HAP-1 (cell line): ENCODE data around the gene CFAP70.
A peak's percentile ranks its signal among the peaks of the same experiment; 100 is the strongest.
"Not testable (repeated sequence)": the region's sequence is repeated elsewhere in the genome, so short reads cannot be mapped to it uniquely, and the experiment has no call there.

Experiments
- DNase-seq, 2 experiments: peaks; one replicate each; pipeline ENCODE4 v3.0.0-alpha.2; 2016 to 2020; ENCODE audit warnings: low spot score in 2 of 2
- H3K27me3 ChIP-seq: fragments of 250-450 bp; sonication (Bioruptor Pico); 2 replicates; pipeline ENCODE4 v1.5.1; 2020; ENCODE audit warnings: low read depth, mild to moderate bottlenecking, moderate library complexity
- H3K36me3 ChIP-seq: fragments of 250-450 bp; sonication (Bioruptor Pico); replicated peaks from 2 replicates; pipeline ENCODE4 v1.5.1; 2020; ENCODE audit warnings: mild to moderate bottlenecking
- H3K4me1 ChIP-seq: fragments of 250-450 bp; sonication (Bioruptor Pico); 2 replicates; pipeline ENCODE4 v1.5.1; 2020; ENCODE audit warnings: mild to moderate bottlenecking
- H3K4me3 ChIP-seq: fragments of 250-450 bp; sonication (Bioruptor Pico); 2 replicates; pipeline ENCODE4 v1.5.1; 2020; ENCODE audit warnings: mild to moderate bottlenecking, moderate library complexity
- H3K9me3 ChIP-seq: fragments of 250-450 bp; sonication (Bioruptor Pico); 2 replicates; pipeline ENCODE4 v1.5.1; 2020; ENCODE audit warnings: mild to moderate bottlenecking, moderate library complexity
- in situ Hi-C: fragments of 300-500 bp; cut with MboI; formaldehyde crosslinking; loops from 3 replicates; pipeline ENCODE4 v1.14.3; 2020; ENCODE audit warnings: low sequenced_read_pairs, inconsistent platforms, mixed read lengths

The CFAP70 gene

DNA sequence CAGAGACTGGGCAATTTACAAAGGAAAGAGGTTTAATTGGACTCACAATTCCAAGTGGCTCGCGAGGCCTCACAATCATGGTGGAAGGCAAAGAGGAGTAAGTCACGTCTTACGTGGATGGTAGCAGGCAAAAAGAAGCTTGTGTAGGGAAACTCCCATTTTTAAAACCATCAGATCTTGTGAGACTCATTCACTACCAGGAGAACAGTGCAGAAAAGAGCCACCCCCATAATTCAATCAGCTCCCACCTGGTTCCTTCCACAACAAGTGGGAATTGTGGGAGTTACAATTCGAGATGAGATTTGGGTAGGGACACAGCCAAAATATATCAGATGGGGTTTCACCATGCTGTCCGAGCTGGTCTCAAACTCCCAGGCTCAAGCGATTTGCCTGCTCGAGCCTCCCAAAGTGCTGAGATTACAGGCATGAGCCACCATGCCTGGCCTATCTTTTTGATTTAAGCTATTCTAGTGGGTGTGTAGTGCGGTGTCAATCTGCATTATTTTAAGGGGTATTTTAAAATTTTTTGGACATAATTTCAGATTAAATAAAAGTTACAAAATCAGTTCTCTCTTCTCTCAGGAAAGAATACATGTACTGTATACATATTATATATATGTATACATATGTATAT, 97.2 kb downstream of the CFAP70 start:
- no peaks in the 10 kb centered on the region for H3K36me3 ChIP-seq
- no peaks in the 10 kb centered on the region; the same call in 1 of the 2 replicates for H3K4me1 ChIP-seq
- H3K4me3 ChIP-seq: no peak overlapping the region
- H3K27me3 ChIP-seq: no peaks in the 10 kb centered on the region
- no peaks in the 10 kb centered on the region for H3K9me3 ChIP-seq
- in situ Hi-C loops: no loop called here
- DNase-seq: no peak

DNA sequence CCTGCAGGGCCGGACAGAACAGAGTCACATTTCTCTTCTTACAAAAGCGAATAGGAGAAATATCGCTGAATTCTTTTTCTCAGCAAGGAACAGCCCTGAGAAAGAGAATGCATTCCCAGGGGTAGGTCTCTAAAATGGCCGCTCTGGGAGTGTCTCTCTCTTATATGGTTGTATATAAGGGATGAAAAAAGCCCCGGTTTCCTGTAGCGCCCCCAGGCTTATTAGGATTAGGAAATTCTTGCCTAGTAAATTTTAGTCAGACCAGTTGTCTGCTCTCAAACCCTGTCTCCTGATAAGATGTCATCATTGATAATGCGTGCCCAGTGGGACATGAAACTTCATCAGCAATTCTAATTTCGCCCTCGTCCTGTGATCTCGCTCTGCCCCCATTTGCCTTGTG, 100.1 kb downstream of the CFAP70 start:
- H3K36me3 ChIP-seq, H3K27me3 ChIP-seq, H3K4me3 ChIP-seq, in situ Hi-C loops, H3K4me1 ChIP-seq, H3K9me3 ChIP-seq: not testable (repeated sequence)
- peak in 1 of 2 experiments; percentile 31 for DNase-seq

DNA sequence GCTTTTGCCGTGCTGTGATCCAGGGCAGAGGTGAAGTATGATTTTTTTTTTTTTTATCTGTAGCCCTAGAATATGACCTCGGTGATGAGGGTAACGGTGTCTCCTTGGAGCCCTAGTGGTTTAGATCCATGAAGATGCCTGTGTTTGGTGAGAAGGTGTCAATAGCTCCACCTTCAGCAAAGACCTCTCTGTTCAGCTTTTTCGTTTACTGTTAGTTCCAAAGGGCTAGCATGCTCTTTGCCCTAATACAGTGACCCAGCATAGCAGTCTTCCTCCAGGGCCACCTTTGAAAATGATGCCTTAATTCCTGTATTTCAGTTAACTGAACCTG, 105.5 kb downstream of the CFAP70 start:
- DNase-seq: no peak
- no peaks in the 10 kb centered on the region for H3K27me3 ChIP-seq
- in situ Hi-C loops: no loop called here

DNA sequence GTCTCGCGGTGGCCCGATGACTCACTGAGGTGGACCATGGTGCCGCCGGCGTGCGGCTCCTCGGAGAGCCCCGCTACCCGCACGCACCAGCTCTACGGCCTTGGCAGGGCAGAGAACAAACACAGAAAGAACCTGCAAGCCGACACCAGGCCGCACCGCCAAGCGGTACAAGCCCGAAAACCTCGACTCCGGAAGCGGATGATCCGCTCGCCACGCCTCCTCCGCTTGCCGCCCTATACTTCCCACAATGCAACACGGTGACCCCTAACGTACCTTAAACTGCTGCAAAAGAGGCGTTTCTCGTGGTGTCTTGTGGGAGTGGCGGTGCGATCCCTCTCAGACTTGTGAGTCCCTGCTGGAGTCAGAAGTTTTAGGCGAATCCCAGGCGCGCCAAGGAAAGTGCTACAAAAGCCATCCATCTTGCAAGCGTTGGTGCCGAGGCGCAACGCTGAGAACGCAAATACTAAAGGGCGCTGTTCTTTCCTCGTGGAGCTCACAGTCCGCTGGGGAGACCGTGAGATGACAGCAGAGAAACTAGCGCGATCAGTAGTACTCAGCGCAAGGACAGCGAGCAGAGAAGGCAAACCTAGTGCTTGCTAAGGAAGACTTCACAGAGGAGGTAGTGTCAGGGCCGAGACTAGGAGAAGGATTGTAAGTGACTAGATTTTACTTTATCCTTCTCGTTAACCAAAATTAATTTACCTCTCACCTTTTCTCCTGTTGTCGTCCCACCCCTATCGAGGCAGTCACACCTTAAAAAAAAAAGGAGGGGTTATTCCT, 106.0 kb downstream of the CFAP70 start, which contains the start of gene MRPS16:
Gene MRPS16 (minus strand): TSS at position 200 of the 780 bp plus-strand sequence. CDS start 162 bp downstream, at position 38.
- no peaks in the 10 kb centered on the region for H3K9me3 ChIP-seq
- H3K27me3 ChIP-seq: no peaks in the 10 kb centered on the region
- DNase-seq: peak; percentile 97 to 98
- H3K4me1 ChIP-seq: peaks cover 18% of the 10 kb centered on the region
- peaks cover 35% of the 10 kb centered on the region for H3K36me3 ChIP-seq
- H3K4me3 ChIP-seq: peak within 1 kb of the TSS; percentile 75
- in situ Hi-C loops: no loop called here

More for the DNA sequence above, 105.5 kb downstream of the CFAP70 start:
- Histone ChIP-seq H3K36me3 (peaks cover 35% of the 10 kb centered on the region), H3K4me1 (peaks cover 13% of the 10 kb centered on the region), H3K4me3 (peak overlapping the region; percentile 75), H3K9me3 (no peaks in the 10 kb centered on the region)

GRCh38 chr10:73251683-73252444, 106.8 kb downstream of the CFAP70 start:
- peak overlapping the region; percentile 75 for H3K4me3 ChIP-seq
- DNase-seq: peak in 1 of 2 experiments; percentile 47
- peaks cover 38% of the 10 kb centered on the region for H3K36me3 ChIP-seq
- in situ Hi-C loops: no loop called here
- H3K4me1 ChIP-seq: peaks cover 21% of the 10 kb centered on the region
- no peaks in the 10 kb centered on the region for H3K27me3 ChIP-seq
- no peaks in the 10 kb centered on the region for H3K9me3 ChIP-seq

GRCh38 chr10:73248259-73248724, 110.4 kb downstream of the CFAP70 start:
- Histone ChIP-seq H3K4me3 (no peak overlapping the region), H3K36me3 (peaks cover 64% of the 10 kb centered on the region), H3K27me3 (no peaks in the 10 kb centered on the region), H3K4me1 (peaks cover 20% of the 10 kb centered on the region), H3K9me3 (no peaks in the 10 kb centered on the region)
- DNase-seq: no peak
- in situ Hi-C loops: no loop called here

GRCh38 chr10:73247509-73248258, 111.0 kb downstream of the CFAP70 start:
- peaks cover 68% of the 10 kb centered on the region for H3K36me3 ChIP-seq
- in situ Hi-C loops: no loop called here
- peak in 1 of 2 experiments; percentile 28 for DNase-seq

DNA sequence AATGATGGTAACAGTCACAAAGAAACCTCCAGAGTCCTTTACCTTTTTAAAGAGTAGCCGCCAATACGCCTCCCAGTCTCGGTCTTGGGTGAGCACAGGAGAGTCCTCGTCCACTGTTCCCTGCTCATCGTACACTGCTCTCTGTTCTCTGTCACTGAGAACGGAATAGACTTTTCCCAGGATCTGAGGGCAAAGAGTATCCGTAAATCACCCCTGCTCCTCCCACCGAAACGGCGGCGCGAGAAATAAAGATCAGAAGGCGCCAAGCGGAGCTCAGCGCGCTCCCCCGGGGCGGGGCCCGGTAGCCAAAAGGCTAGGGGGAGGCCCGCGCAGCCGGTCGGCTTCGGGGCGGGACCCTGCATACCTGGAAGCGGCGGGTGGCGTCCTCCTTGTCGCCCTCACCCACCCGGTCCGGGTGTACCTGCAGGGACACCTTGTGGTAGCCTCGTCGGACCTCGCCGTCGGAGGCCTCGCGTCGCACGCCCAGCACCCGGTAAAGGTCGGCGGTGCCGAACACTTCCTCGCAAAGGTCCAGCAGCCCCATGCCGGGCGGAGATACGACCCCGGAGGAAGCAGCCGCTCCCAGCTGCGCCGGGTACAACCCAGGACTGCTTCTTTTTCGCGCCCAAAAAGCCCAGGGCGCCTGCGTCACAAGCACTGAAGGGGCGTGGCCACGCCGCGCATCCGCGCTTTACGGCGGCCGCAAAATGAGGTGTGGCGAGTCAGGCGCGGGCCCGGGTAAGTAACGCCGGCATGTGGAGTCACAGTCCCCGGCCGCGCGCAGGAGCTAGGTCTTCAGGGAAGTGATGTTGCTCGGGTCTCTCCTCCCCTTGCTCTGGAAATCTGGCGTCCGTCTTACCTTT, 111.8 kb downstream of the CFAP70 start, which contains the start of gene DNAJC9:
Gene DNAJC9 (minus strand): TSS at position 610 of the 863 bp plus-strand sequence. CDS start 66 bp downstream, at position 544.
- H3K4me3 ChIP-seq: peak within 1 kb of the TSS; percentile 84
- H3K4me1 ChIP-seq: peaks cover 19% of the 10 kb centered on the region
- H3K27me3 ChIP-seq: no peaks in the 10 kb centered on the region
- H3K36me3 ChIP-seq: peaks cover 68% of the 10 kb centered on the region
- no peaks in the 10 kb centered on the region for H3K9me3 ChIP-seq
- in situ Hi-C loops: no loop called here
- DNase-seq: peak; percentile 89 to 97

More at GRCh38 chr10:73247509-73248258, 111.0 kb downstream of the CFAP70 start:
- Histone ChIP-seq H3K9me3 (no peaks in the 10 kb centered on the region), H3K27me3 (no peaks in the 10 kb centered on the region), H3K4me1 (peaks cover 19% of the 10 kb centered on the region), H3K4me3 (peak overlapping the region; percentile 84)

- no peak for DNase-seq
- peaks cover 68% of the 10 kb centered on the region for H3K36me3 ChIP-seq
Measured at GRCh38 chr10:73246322-73246645, 112.4 kb downstream of the CFAP70 start.

GRCh38 chr10:73244866-73245477, 113.7 kb downstream of the CFAP70 start:
- Histone ChIP-seq H3K36me3 (peaks cover 68% of the 10 kb centered on the region), H3K4me3 (peak overlapping the region; percentile 84), H3K9me3 (no peaks in the 10 kb centered on the region), H3K4me1 (peaks cover 14% of the 10 kb centered on the region), H3K27me3 (no peaks in the 10 kb centered on the region)
- no peak for DNase-seq
- in situ Hi-C loops: no loop called here

More at GRCh38 chr10:73246322-73246645, 112.4 kb downstream of the CFAP70 start:
- Histone ChIP-seq H3K27me3 (no peaks in the 10 kb centered on the region), H3K9me3 (no peaks in the 10 kb centered on the region), H3K4me3 (peak overlapping the region; percentile 84), H3K4me1 (peaks cover 19% of the 10 kb centered on the region)
- in situ Hi-C loops: no loop called here

DNA sequence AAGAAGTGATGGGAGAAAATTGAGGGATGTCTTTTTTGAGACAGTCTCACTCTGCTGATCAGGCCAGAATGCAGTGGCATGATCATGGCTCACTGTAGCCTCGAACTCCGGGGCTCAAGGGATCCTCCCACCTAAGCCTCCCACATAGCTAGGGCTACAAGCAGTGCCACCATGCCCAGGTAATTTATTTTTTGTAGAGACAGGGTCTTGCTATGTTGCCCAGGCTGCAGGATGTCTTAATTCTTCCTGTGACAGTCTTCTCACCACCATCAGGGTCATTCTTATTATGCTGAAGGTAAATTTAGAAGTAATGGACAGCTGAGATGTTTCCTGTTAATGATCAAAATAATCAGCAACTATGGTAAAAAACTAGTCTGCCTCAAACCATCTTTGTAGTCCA, 118.8 kb downstream of the CFAP70 start:
- Histone ChIP-seq H3K36me3 (peaks cover 77% of the 10 kb centered on the region), H3K9me3 (no peaks in the 10 kb centered on the region), H3K4me1 (peaks cover 6% of the 10 kb centered on the region; the same call in 1 of the 2 replicates), H3K27me3 (no peaks in the 10 kb centered on the region), H3K4me3 (no peak overlapping the region)
- no peak for DNase-seq
- in situ Hi-C loops: no loop called here

GRCh38 chr10:73238990-73239566, 119.6 kb downstream of the CFAP70 start:
- H3K36me3 ChIP-seq: peaks cover 77% of the 10 kb centered on the region
- H3K4me3 ChIP-seq: no peak overlapping the region
- H3K4me1 ChIP-seq: no peaks in the 10 kb centered on the region
- H3K27me3 ChIP-seq: no peaks in the 10 kb centered on the region
- no peaks in the 10 kb centered on the region for H3K9me3 ChIP-seq
- in situ Hi-C loops: no loop called here
- no peak for DNase-seq
